Measurements from ENCODE around the gene ANO6.

- TF ChIP-seq POLR2AphosphoS5 (IDR thresholded peaks at IDR 0.05), result no peak
- TF ChIP-seq CTCF (IDR thresholded peaks at IDR 0.05), result no peak
- TF ChIP-seq POLR2A (IDR thresholded peaks at IDR 0.05), result no peak
- no peak for TF ChIP-seq EP300 (IDR thresholded peaks at IDR 0.05; ENCODE audit: low read depth)
Measured at GRCh38 chr12:45192707-45193106, 23.2 kb upstream of the ANO6 start.
